Measurements from ENCODE around the gene STARD10. TPM values are rescaled to one million over a fixed set of nuclear protein-coding genes. Genes with fewer than 3 reads are reported as not detected.

The STARD10 gene
- polyA plus RNA-seq, 1 donor, result 62.3 TPM

GRCh38 chr11:72724851-72725723, 68.8 kb downstream of the STARD10 start:
- peak; percentile 84 for DNase-seq

GRCh38 chr11:72724021-72724551, 69.8 kb downstream of the STARD10 start:
- no peak for DNase-seq

GRCh38 chr11:72723508-72723907, 70.3 kb downstream of the STARD10 start:
- DNase-seq, result no peak

- peak; percentile 90 for DNase-seq
Measured at GRCh38 chr11:72722050-72722748, 71.6 kb downstream of the STARD10 start.

GRCh38 chr11:72721689-72722049, 72.2 kb downstream of the STARD10 start:
- no peak for DNase-seq

- no peak for DNase-seq
Measured at GRCh38 chr11:72721276-72721675, 72.6 kb downstream of the STARD10 start.

GRCh38 chr11:72720784-72721183, 73.1 kb downstream of the STARD10 start:
- DNase-seq, result no peak

- DNase-seq, result no peak
Measured at GRCh38 chr11:72720047-72720446, 73.8 kb downstream of the STARD10 start.

- no peak for DNase-seq
Measured at GRCh38 chr11:72719551-72719950, 74.3 kb downstream of the STARD10 start.

GRCh38 chr11:72719144-72719543, 74.7 kb downstream of the STARD10 start:
- no peak for DNase-seq

GRCh38 chr11:72718101-72718501, 75.7 kb downstream of the STARD10 start:
- DNase-seq, result no peak

GRCh38 chr11:72716788-72717435, 76.9 kb downstream of the STARD10 start:
- no peak for DNase-seq

- DNase-seq, result peak; percentile 82
Measured at GRCh38 chr11:72716290-72716689, 77.6 kb downstream of the STARD10 start.

GRCh38 chr11:72712841-72713240, 81.0 kb downstream of the STARD10 start:
- no peak for DNase-seq

GRCh38 chr11:72712168-72712751, 81.6 kb downstream of the STARD10 start:
- DNase-seq, result peak; percentile 45

GRCh38 chr11:72711141-72711540, 82.7 kb downstream of the STARD10 start:
- no peak for DNase-seq

GRCh38 chr11:72710278-72710677, 83.6 kb downstream of the STARD10 start:
- DNase-seq, result no peak

- no peak for DNase-seq
Measured at GRCh38 chr11:72709478-72710238, 84.2 kb downstream of the STARD10 start.

- no peak for DNase-seq
Measured at GRCh38 chr11:72707032-72707431, 86.8 kb downstream of the STARD10 start.

GRCh38 chr11:72706579-72706978, 87.3 kb downstream of the STARD10 start:
- no peak for DNase-seq

- DNase-seq, result no peak
Measured at GRCh38 chr11:72705442-72706365, 88.1 kb downstream of the STARD10 start.

All from hindlimb muscle (tissue), 1 donor.